Fibroblast of mammary gland (primary cell): ENCODE measurements around the gene SGCA.

ENCODE experiments used
- DNase-seq: peaks from one replicate; pipeline ENCODE4 v3.0.0-alpha.2; 2010; ENCODE audit warnings: low read depth
- H3K4me3 ChIP-seq: 2 replicates; pipeline ENCODE4 v1.5.1; 2011; ENCODE audit warnings: low read depth, mild to moderate bottlenecking, low read length, moderate library complexity; ENCODE audit not compliant: control insufficient read depth
- CTCF ChIP-seq: conservative IDR thresholded peaks from 2 replicates; pipeline ENCODE4 v1.5.1; 2011; ENCODE audit warnings: low read depth, low read length, inconsistent platforms; ENCODE audit not compliant: control insufficient read depth, insufficient read depth

SGCA gene

GRCh38 chr17:50165867-50166517 lies at the start of gene SGCA:
Gene SGCA (plus strand): TSS chr17:50166005. CDS start chr17:50166041, 36 bp downstream.
- DNase-seq = no peak
- TF ChIP-seq CTCF = no peak
- H3K4me3 ChIP-seq = no peak within 1 kb of the TSS

GRCh38 chr17:50117202-50118051 lies 48.4 kb upstream of the SGCA start:
- no peak overlapping the region for H3K4me3 ChIP-seq
- TF ChIP-seq CTCF = no peak
- peak; percentile 48 for DNase-seq

- DNase-seq = no peak
- TF ChIP-seq CTCF = no peak
Observed at GRCh38 chr17:50118076-50118827, 47.6 kb upstream of the SGCA start.

GRCh38 chr17:50118828-50119218 lies 47.0 kb upstream of the SGCA start:
- no peak for TF ChIP-seq CTCF
- no peak for DNase-seq
- H3K4me3 ChIP-seq = no peak overlapping the region

More at GRCh38 chr17:50118076-50118827, 47.6 kb upstream of the SGCA start:
- H3K4me3 ChIP-seq = no peak overlapping the region

- no peak overlapping the region for H3K4me3 ChIP-seq
- no peak for TF ChIP-seq CTCF
- DNase-seq = no peak
Observed at GRCh38 chr17:50120475-50121253, 45.1 kb upstream of the SGCA start.

- no peak overlapping the region for H3K4me3 ChIP-seq
- DNase-seq = no peak
- no peak for TF ChIP-seq CTCF
Observed at GRCh38 chr17:50122945-50123344, 42.9 kb upstream of the SGCA start.
